Urinary bladder (tissue), 4 donors: ENCODE measurements around the gene ADCK1. TPM values are rescaled to one million over a fixed set of nuclear protein-coding genes. Genes with fewer than 3 reads are reported as not detected.
"Not testable (repeated sequence)": the region's sequence is repeated elsewhere in the genome, so short reads cannot be mapped to it uniquely, and the experiment has no call there.

Source experiments
- DNase-seq: peaks from one replicate; pipeline ENCODE4 v3.0.0-alpha.2; 2015; ENCODE audit errors: extremely low spot score
- H3K27ac ChIP-seq: one replicate; pipeline ENCODE4 v1.5.1; 2013; ENCODE audit warnings: low read depth, mild to moderate bottlenecking, moderate library complexity
- H3K36me3 ChIP-seq: one replicate; pipeline ENCODE4 v1.6.1; 2013; ENCODE audit warnings: mild to moderate bottlenecking, moderate library complexity; ENCODE audit not compliant: insufficient read depth
- H3K4me1 ChIP-seq: one replicate; pipeline ENCODE4 v1.6.1; 2013; ENCODE audit warnings: mild to moderate bottlenecking, moderate library complexity; ENCODE audit not compliant: insufficient read depth
- H3K4me3 ChIP-seq: one replicate; pipeline ENCODE4 v1.5.1; 2013; ENCODE audit warnings: low read depth, low read length
- WGBS: extraction: QIAGEN DNeasy Blood & Tissue Kit; methylation state at CpG from one replicate; pipeline ENCODE4 v1.1.7; 2013; 5-methylcytosine and 5-hydroxymethylcytosine counted together
- polyA plus RNA-seq: library from polyadenylated mRNA; stranded (reverse); fragments of 200-250 nt; gene quantifications from one replicate; pipeline ENCODE4 v1.2.3, GENCODE V29; 2013
- total RNA-seq: library from RNA; depleted of rRNA; stranded (reverse); fragments of >200 nt; gene quantifications from one replicate; pipeline ENCODE4 v1.2.3, GENCODE V29; 2014
- donor health status: healthy with polysubstance abuse.
- donor health status: healthy.

Gene ADCK1
- total and polyA plus RNA-seq, 2 donors: 6.1 to 9.0 TPM

GRCh38 chr14:77791225-77791600 lies 8.7 kb upstream of the ADCK1 start:
- 54% methylated on average over 1 of the region's 1 CpG for WGBS
- Histone ChIP-seq H3K4me3 (no peak overlapping the region), H3K27ac (no peak overlapping the region), H3K36me3 (no peaks in the 10 kb centered on the region), H3K4me1 (no peaks in the 10 kb centered on the region)
- no peak for DNase-seq

DNA sequence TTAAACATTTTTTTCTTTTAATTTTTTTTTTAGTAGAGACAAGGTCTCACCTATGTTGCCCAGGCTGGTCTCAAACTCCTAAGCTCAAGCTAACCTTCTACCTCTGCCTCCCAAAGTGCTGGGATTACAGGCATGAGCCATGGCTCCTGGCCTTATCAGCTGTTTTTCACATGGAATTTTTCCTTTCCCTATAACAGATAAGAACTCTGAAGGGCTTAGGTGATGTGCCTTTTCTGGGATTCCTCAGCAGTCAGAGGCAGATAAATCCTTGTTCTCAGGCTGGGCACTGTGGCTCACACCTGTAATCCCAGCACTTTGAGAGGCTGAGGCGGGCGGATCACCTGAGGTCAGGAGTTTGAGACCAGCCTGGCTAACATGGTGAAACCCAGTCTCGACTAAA lies 6.7 kb upstream of the ADCK1 start:
- not testable (repeated sequence) for DNase-seq, H3K27ac ChIP-seq, H3K4me3 ChIP-seq, H3K4me1 ChIP-seq, H3K36me3 ChIP-seq
- WGBS: 79% methylated on average over 3 of the region's 3 CpGs

DNA sequence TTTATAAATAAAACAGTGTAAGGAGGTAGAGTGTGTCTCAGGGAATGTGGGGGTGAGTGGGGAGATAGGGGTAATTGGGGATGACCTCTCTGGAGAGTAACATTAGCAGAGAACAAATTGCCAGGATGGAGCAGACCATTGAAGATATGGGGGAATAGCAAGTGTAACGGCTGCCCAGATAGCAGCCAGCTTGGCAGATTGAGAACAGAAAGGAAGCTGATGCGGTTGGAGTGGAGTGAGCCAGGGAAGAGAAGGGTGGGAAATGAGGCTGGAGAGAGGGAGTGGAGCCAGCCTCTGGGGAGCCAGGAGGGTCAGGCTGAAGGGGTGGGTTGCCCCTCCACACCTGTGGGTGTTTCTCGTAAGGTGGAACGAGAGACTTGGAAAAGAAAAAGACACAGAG lies 5.6 kb upstream of the ADCK1 start:
- Histone ChIP-seq H3K4me3 (no peak overlapping the region), H3K4me1 (no peaks in the 10 kb centered on the region), H3K36me3 (no peaks in the 10 kb centered on the region), H3K27ac (no peak overlapping the region)
- DNase-seq: no peak
- 64% methylated on average over 4 of the region's 4 CpGs for WGBS

- not testable (repeated sequence) for H3K36me3 ChIP-seq, H3K4me1 ChIP-seq, DNase-seq, H3K27ac ChIP-seq
- 75% methylated on average over 13 of the region's 13 CpGs for WGBS
- peak overlapping the region; percentile 87 for H3K4me3 ChIP-seq
Observed at GRCh38 chr14:77799456-77799855, 453 bp upstream of the ADCK1 start.

DNA sequence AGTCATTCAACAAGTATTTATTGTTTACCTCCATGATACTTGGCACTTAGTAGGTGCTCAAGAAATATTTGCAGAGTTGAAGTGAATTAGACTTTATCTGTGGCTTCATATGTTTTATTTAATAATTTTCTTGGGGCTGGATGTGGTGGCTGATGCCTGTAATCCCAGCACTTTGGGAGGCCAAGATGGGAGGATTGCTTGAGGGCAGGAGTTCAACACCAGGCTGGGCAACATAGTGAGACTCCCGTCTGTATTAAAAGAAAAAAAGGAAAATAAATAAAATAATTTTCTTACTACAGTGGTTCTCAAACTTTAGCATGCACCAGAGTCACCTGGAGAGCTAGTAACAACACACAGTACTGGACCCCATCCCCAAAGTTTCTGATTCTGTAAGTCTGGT lies 905 bp downstream of the ADCK1 start:
- 86% methylated on average over 1 of the region's 1 CpG for WGBS
- no peak for DNase-seq
- no peaks in the 10 kb centered on the region for H3K36me3 ChIP-seq
- no peak overlapping the region for H3K27ac ChIP-seq
- H3K4me1 ChIP-seq: no peaks in the 10 kb centered on the region
- H3K4me3 ChIP-seq: no peak overlapping the region

GRCh38 chr14:77804592-77804991 lies 4.7 kb downstream of the ADCK1 start:
- no peaks in the 10 kb centered on the region for H3K36me3 ChIP-seq
- H3K27ac ChIP-seq: no peak overlapping the region
- no peak overlapping the region for H3K4me3 ChIP-seq
- 57% methylated on average over 6 of the region's 6 CpGs for WGBS
- no peaks in the 10 kb centered on the region for H3K4me1 ChIP-seq
- no peak for DNase-seq

DNA sequence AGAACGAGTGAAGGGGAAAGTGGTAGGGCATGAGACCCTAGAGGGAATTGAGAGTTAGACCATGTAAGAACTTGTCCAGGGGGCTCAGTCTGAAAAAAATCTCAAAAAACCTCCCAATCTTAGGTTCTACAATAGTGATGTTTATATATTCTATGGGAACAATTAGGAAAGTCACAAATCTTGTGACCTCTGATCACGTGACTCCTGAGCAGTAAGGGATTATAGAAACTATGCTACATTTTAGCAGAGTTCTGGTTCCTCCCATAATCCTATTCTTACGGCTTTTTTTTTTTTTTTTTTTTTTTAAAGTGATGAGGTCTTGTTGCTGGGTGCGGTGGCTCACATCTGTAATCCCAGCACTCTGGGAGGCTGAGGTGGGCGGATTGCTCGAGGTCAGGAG lies 5.8 kb downstream of the ADCK1 start:
- WGBS: 79% methylated on average over 6 of the region's 6 CpGs
- DNase-seq: no peak
- no peaks in the 10 kb centered on the region for H3K4me1 ChIP-seq
- H3K27ac ChIP-seq: no peak overlapping the region
- no peaks in the 10 kb centered on the region for H3K36me3 ChIP-seq
- H3K4me3 ChIP-seq: no peak overlapping the region

- no peaks in the 10 kb centered on the region for H3K4me1 ChIP-seq
- H3K36me3 ChIP-seq: no peaks in the 10 kb centered on the region
- no peak for DNase-seq
- H3K4me3 ChIP-seq: no peak overlapping the region
- no peak overlapping the region for H3K27ac ChIP-seq
- WGBS: 95% methylated on average over 3 of the region's 3 CpGs
Observed at GRCh38 chr14:77808250-77808649, 8.3 kb downstream of the ADCK1 start.

DNA sequence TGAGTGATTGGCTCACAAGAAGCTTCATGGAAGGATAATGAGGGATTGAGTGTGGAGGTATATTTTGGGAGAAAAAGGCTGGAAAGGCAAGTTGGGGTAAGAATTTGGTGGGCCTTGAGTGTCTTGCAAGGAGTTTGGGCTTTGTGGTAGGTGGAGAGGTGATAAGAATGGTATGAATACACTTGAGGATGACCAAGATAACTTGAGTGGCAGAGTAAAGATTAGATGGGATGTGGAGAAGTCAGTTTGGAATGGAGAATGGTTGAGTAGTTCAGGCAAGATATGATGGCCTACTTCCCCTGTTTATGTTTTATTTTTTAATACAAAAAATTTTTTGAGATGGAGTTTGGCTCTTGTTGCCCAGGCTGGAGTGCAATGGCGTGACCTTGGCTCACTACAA lies 9.1 kb downstream of the ADCK1 start:
- DNase-seq: no peak
- no peaks in the 10 kb centered on the region for H3K4me1 ChIP-seq
- WGBS: 98% methylated on average over 1 of the region's 1 CpG
- H3K27ac ChIP-seq: no peak overlapping the region
- H3K36me3 ChIP-seq: no peaks in the 10 kb centered on the region
- no peak overlapping the region for H3K4me3 ChIP-seq

DNA sequence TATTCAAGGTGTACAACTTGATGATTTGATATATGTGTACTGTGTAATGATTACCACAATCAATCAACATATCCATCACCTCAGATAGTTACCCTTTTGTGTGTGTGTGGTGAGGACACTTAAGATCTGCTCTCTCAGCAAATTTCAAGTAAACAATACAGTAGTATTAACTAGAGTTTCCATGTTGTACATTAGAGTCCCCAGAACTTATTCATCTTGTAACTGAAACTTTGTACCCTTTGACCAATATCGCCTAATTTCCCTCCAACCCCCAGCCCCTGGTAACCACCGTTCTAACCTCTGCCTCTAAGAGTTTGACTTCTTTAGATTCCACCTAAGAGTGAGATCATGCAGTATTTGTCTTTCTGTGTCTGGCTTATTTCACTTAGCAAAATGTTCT lies 12.1 kb downstream of the ADCK1 start:
- H3K27ac ChIP-seq: no peak overlapping the region
- no peak for DNase-seq
- WGBS: 95% methylated on average over 2 of the region's 2 CpGs
- H3K4me1 ChIP-seq: no peaks in the 10 kb centered on the region
- H3K36me3 ChIP-seq: no peaks in the 10 kb centered on the region
- no peak overlapping the region for H3K4me3 ChIP-seq

DNA sequence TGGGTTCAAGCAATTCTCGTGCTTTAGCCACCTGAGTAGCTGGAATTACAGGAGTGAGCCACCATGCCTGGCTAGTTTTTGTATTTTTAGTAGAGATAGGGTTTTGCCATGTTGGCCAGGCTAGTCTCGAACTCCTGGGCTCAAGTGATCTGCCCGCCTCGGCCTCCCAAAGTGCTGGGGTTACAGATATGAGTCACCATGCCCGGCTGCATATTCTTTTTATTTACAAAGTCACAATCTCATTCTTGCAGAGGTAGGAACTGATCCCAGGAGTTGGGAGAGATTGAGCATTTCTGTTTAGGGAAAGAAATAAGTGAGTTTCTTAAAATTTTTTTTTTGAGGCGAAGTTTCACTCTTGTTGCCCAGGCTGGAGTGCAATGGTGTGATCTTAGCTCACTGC lies 12.8 kb downstream of the ADCK1 start:
- not testable (repeated sequence) for H3K36me3 ChIP-seq, H3K4me1 ChIP-seq, H3K4me3 ChIP-seq, H3K27ac ChIP-seq, DNase-seq
- 82% methylated on average over 6 of the region's 6 CpGs for WGBS

DNA sequence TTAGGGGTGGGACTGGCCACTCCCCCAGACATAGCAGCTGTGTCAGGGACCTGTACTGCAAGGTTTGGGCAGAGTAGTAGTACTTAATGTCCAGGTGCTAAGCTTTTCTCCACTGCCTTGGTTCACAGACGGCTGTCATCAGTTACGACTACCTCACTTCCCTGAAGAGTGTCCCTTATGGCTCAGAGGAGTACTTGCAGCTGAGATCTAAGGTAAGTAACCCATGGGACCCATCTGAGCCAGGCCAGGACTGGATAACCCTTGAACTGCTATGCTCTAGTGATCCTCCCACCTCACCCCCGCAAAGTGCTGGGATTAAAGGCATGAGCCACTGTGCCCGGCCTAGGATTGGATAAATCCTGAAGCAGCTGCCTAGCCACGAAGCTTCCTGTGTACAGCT lies 22.4 kb downstream of the ADCK1 start:
- no peak overlapping the region for H3K27ac ChIP-seq
- WGBS: 84% methylated on average over 5 of the region's 5 CpGs
- H3K4me1 ChIP-seq: no peaks in the 10 kb centered on the region
- no peaks in the 10 kb centered on the region for H3K36me3 ChIP-seq
- H3K4me3 ChIP-seq: no peak overlapping the region
- DNase-seq: no peak

DNA sequence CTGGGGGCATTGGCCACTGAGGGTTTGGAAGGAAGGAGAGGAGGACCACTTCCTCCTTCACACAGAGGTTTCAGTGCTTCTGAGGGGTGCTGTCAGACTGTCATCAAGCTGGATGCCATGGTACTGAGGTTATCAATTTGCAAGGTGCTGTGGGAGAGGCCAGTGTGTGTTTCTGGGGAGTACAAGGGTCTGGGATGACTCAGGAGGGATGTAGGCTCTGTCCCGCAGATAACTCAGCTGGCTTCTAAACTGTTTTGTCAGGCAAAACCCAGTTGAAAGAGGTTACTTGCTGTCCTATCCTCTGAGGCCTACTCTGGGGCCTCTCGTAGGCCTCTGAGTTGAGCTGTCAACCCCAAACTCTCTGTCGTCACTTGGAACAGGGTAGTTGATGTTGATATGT lies 22.8 kb downstream of the ADCK1 start:
- Histone ChIP-seq H3K36me3 (no peaks in the 10 kb centered on the region), H3K4me3 (no peak overlapping the region), H3K27ac (no peak overlapping the region), H3K4me1 (no peaks in the 10 kb centered on the region)
- no peak for DNase-seq
- 94% methylated on average over 3 of the region's 3 CpGs for WGBS

- no peaks in the 10 kb centered on the region for H3K4me1 ChIP-seq
- H3K27ac ChIP-seq: no peak overlapping the region
- WGBS: 96% methylated on average over 3 of the region's 3 CpGs
- H3K36me3 ChIP-seq: peaks cover 2% of the 10 kb centered on the region
- no peak for DNase-seq
- H3K4me3 ChIP-seq: no peak overlapping the region
Observed at GRCh38 chr14:77823378-77823777, 23.5 kb downstream of the ADCK1 start.

DNA sequence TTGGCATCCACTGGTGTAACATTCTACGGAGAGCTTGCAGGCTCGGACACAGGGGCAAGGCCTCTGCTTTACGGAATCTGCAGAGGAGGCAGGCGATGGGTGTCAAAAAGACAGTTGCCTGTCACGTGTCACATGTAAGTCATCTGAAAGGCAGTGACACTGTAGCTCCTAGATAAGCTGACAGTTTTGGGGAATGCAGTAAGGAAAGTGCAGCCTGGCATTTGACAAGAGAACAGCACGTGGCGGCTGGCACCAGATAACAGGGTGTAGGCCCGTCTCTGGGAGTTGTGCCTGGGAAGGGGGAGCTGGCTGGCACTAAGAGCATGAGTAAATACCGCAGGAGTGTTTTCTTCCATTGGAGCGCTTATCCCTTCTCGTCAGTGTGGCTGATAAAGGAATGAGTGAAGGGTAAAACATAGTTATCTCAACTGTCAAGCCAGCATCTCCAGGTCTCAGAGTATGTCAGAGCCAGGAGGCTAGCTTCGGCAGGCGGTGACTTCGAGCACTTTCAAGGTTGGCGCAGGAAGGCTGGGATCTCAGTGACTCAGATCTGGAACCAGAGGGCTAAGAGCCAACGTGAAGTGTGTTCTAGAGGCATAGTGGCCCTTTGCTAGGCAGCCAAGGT lies 26.1 kb downstream of the ADCK1 start:
- no peaks in the 10 kb centered on the region for H3K4me1 ChIP-seq
- H3K27ac ChIP-seq: no peak overlapping the region
- no peak overlapping the region for H3K4me3 ChIP-seq
- DNase-seq: no peak
- WGBS: 90% methylated on average over 16 of the region's 16 CpGs
- H3K36me3 ChIP-seq: peaks cover 2% of the 10 kb centered on the region
